ENCODE measurements around the gene EIF3J.

Gene EIF3J

GRCh38 chr15:44593042-44593736 lies 56.2 kb downstream of the EIF3J start:
- peaks cover 56% of the 10 kb centered on the region; the same call in 1 of the 2 replicates for H3K36me3 ChIP-seq (ENCODE audit: insufficient read depth, low read length)
- TF ChIP-seq EZH2phosphoT487 (IDR thresholded peaks at IDR 0.05; ENCODE audit: borderline replicate concordance) = no peak
- peak; percentile 54 for TF ChIP-seq CTCF (conservative IDR thresholded peaks at IDR 0.05; ENCODE audit: low read length)

GRCh38 chr15:44595246-44595645 lies 58.3 kb downstream of the EIF3J start:
- Histone ChIP-seq H2AFZ (ENCODE audit: low read length) (no peak overlapping the region), H3K9ac (ENCODE audit: low read depth, low read length, poor library complexity, severe bottlenecking) (no peak overlapping the region), H3K9me2 (replicated peaks; ENCODE audit: low read depth, low read length) (no peaks in the 10 kb centered on the region), H3K79me2 (ENCODE audit: insufficient read depth, low read length) (no peaks in the 10 kb centered on the region), H3K9me3 (ENCODE audit: insufficient read depth, low read depth, low read length) (no peaks in the 10 kb centered on the region), H3K27me3 (ENCODE audit: insufficient read depth, low read length, poor library complexity, severe bottlenecking) (no peaks in the 10 kb centered on the region), H3F3A (ENCODE audit: low read depth) (no peaks in the 10 kb centered on the region), H3K4me2 (ENCODE audit: low read depth, low read length, poor library complexity, severe bottlenecking) (no peak overlapping the region), H3K4me3 (ENCODE audit: low read length, poor library complexity, severe bottlenecking) (no peak overlapping the region), H3K36me3 (ENCODE audit: insufficient read depth, low read length) (peaks cover 43% of the 10 kb centered on the region; the same call in 1 of the 2 replicates), H4K20me1 (ENCODE audit: insufficient read depth, low read length, poor library complexity, severe bottlenecking) (no peaks in the 10 kb centered on the region), H3K4me1 (ENCODE audit: insufficient read depth, low read length, poor library complexity, severe bottlenecking) (peaks cover 6% of the 10 kb centered on the region)
- no peak for TF ChIP-seq CTCF (conservative IDR thresholded peaks at IDR 0.05; ENCODE audit: low read length)
- TF ChIP-seq EZH2phosphoT487 (IDR thresholded peaks at IDR 0.05; ENCODE audit: borderline replicate concordance) = no peak

More at GRCh38 chr15:44593042-44593736, 56.2 kb downstream of the EIF3J start:
- no peak overlapping the region for H3K9ac ChIP-seq (ENCODE audit: low read depth, low read length, poor library complexity, severe bottlenecking)
- H3K79me2 ChIP-seq (ENCODE audit: insufficient read depth, low read length) = no peaks in the 10 kb centered on the region
- peaks cover 1% of the 10 kb centered on the region for H3K4me1 ChIP-seq (ENCODE audit: insufficient read depth, low read length, poor library complexity, severe bottlenecking)
- H3K27me3 ChIP-seq (ENCODE audit: insufficient read depth, low read length, poor library complexity, severe bottlenecking) = no peaks in the 10 kb centered on the region
- H3K4me3 ChIP-seq (ENCODE audit: low read length, poor library complexity, severe bottlenecking) = no peak overlapping the region
- no peaks in the 10 kb centered on the region for H3K9me3 ChIP-seq (ENCODE audit: insufficient read depth, low read depth, low read length)
- H4K20me1 ChIP-seq (ENCODE audit: insufficient read depth, low read length, poor library complexity, severe bottlenecking) = no peaks in the 10 kb centered on the region
- no peak overlapping the region for H2AFZ ChIP-seq (ENCODE audit: low read length)
- no peaks in the 10 kb centered on the region for H3F3A ChIP-seq (ENCODE audit: low read depth)
- no peaks in the 10 kb centered on the region for H3K9me2 ChIP-seq (replicated peaks; ENCODE audit: low read depth, low read length)
- H3K4me2 ChIP-seq (ENCODE audit: low read depth, low read length, poor library complexity, severe bottlenecking) = no peak overlapping the region

GRCh38 chr15:44595656-44596510 lies 58.9 kb downstream of the EIF3J start:
- Histone ChIP-seq H3K36me3 (ENCODE audit: insufficient read depth, low read length) (peaks cover 37% of the 10 kb centered on the region; the same call in 1 of the 2 replicates), H2AFZ (ENCODE audit: low read length) (no peak overlapping the region), H3K9me3 (ENCODE audit: insufficient read depth, low read depth, low read length) (no peaks in the 10 kb centered on the region), H3K4me3 (ENCODE audit: low read length, poor library complexity, severe bottlenecking) (no peak overlapping the region), H3K9ac (ENCODE audit: low read depth, low read length, poor library complexity, severe bottlenecking) (no peak overlapping the region), H3K79me2 (ENCODE audit: insufficient read depth, low read length) (no peaks in the 10 kb centered on the region), H3K4me1 (ENCODE audit: insufficient read depth, low read length, poor library complexity, severe bottlenecking) (peaks cover 6% of the 10 kb centered on the region), H3K4me2 (ENCODE audit: low read depth, low read length, poor library complexity, severe bottlenecking) (no peak overlapping the region), H3K27me3 (ENCODE audit: insufficient read depth, low read length, poor library complexity, severe bottlenecking) (no peaks in the 10 kb centered on the region), H3F3A (ENCODE audit: low read depth) (no peaks in the 10 kb centered on the region), H3K9me2 (replicated peaks; ENCODE audit: low read depth, low read length) (no peaks in the 10 kb centered on the region), H4K20me1 (ENCODE audit: insufficient read depth, low read length, poor library complexity, severe bottlenecking) (no peaks in the 10 kb centered on the region)
- no peak for TF ChIP-seq CTCF (conservative IDR thresholded peaks at IDR 0.05; ENCODE audit: low read length)
- TF ChIP-seq EZH2phosphoT487 (IDR thresholded peaks at IDR 0.05; ENCODE audit: borderline replicate concordance) = no peak

Measured in Loucy (cell line).